Amniotic epithelial cell (primary cell): ENCODE data around the gene NR3C1.
A peak's percentile ranks its signal among the peaks of the same experiment; 100 is the strongest.

Experiments
- DNase-seq: peaks from one replicate; pipeline ENCODE4 v3.0.0-alpha.2; 2010; ENCODE audit warnings: low read depth

NR3C1 gene

GRCh38 chr5:143398053-143398355 is 5.5 kb downstream of the NR3C1 start:
- no peak for DNase-seq

- no peak for DNase-seq
These were observed 6.0 kb downstream of the NR3C1 start for GRCh38 chr5:143397302-143398052.

- no peak for DNase-seq
These were observed 7.0 kb downstream of the NR3C1 start for GRCh38 chr5:143396353-143396940.

GRCh38 chr5:143395638-143396352 is 7.7 kb downstream of the NR3C1 start:
- DNase-seq: no peak

- DNase-seq: no peak
These were observed 10.0 kb downstream of the NR3C1 start for GRCh38 chr5:143393524-143393923.

GRCh38 chr5:143390941-143391340 is 12.5 kb downstream of the NR3C1 start:
- no peak for DNase-seq

GRCh38 chr5:143390258-143390657 is 13.2 kb downstream of the NR3C1 start:
- DNase-seq: no peak

GRCh38 chr5:143386725-143387124 is 16.8 kb downstream of the NR3C1 start:
- DNase-seq: peak; percentile 95

GRCh38 chr5:143384865-143385657 is 18.4 kb downstream of the NR3C1 start:
- no peak for DNase-seq

GRCh38 chr5:143383988-143384387 is 19.5 kb downstream of the NR3C1 start:
- no peak for DNase-seq

- DNase-seq: no peak
These were observed 23.9 kb downstream of the NR3C1 start for GRCh38 chr5:143379606-143380005.

- peak; percentile 58 for DNase-seq
These were observed 26.3 kb downstream of the NR3C1 start for GRCh38 chr5:143376911-143377813.

GRCh38 chr5:143376195-143376779 is 27.2 kb downstream of the NR3C1 start:
- DNase-seq: no peak

GRCh38 chr5:143374496-143375217 is 28.8 kb downstream of the NR3C1 start:
- DNase-seq: no peak

- DNase-seq: no peak
These were observed 30.4 kb downstream of the NR3C1 start for GRCh38 chr5:143373076-143373475.

- peak; percentile 68 for DNase-seq
These were observed 31.2 kb downstream of the NR3C1 start for GRCh38 chr5:143372187-143372829.

- no peak for DNase-seq
These were observed 33.0 kb downstream of the NR3C1 start for GRCh38 chr5:143370440-143370839.

- no peak for DNase-seq
These were observed 39.4 kb downstream of the NR3C1 start for GRCh38 chr5:143364061-143364460.

- no peak for DNase-seq
These were observed 40.7 kb downstream of the NR3C1 start for GRCh38 chr5:143362664-143363227.

- DNase-seq: peak; percentile 91
These were observed 42.0 kb downstream of the NR3C1 start for GRCh38 chr5:143361438-143361837.
